ENCODE results near the gene OLFM2.

GRCh38 chr19:9847087-9847671 lies 89.1 kb downstream of the OLFM2 start:
- TF ChIP-seq CTCF (IDR thresholded peaks at IDR 0.05): peak in 3 of 7 experiments; percentile 7 to 23 (median 15)
- TF ChIP-seq POLR2A (IDR thresholded peaks at IDR 0.05): no peak
